AG09319 (cell line): ENCODE results near the gene SLC25A13.

Experiments used
- DNase-seq: peaks from one replicate; pipeline ENCODE4 v3.0.0-alpha.2; 2010; ENCODE audit warnings: low read depth; ENCODE audit errors: extremely low read depth
- TF ChIP-seq, protein P1 (sequence below): IDR thresholded peaks from 2 replicates; pipeline ENCODE4 v1.5.1; 2011; ENCODE audit warnings: low read depth, mild to moderate bottlenecking, inconsistent platforms, low read length, moderate library complexity

The SLC25A13 gene

DNA sequence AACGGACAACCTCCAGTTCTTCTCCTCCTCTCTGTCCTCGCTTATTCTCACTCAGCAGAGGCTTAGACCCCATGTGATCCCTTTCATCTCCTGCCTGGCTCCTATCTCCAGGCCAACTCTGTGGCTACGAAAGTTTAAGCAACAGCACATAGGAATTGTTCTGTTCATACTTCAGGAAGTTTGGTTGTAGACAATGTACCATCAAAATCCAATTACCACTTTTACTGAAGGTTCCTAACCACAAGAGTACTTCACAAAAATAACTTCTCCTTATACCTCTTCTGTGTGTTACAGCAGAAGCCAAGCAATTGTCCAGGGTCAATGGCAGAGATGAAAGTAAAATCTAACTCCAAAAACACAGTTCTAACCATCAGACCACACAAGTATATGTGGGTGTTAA, 80.0 kb downstream of the SLC25A13 start:
- DNase-seq = no peak
- TF ChIP-seq, protein P1, sequence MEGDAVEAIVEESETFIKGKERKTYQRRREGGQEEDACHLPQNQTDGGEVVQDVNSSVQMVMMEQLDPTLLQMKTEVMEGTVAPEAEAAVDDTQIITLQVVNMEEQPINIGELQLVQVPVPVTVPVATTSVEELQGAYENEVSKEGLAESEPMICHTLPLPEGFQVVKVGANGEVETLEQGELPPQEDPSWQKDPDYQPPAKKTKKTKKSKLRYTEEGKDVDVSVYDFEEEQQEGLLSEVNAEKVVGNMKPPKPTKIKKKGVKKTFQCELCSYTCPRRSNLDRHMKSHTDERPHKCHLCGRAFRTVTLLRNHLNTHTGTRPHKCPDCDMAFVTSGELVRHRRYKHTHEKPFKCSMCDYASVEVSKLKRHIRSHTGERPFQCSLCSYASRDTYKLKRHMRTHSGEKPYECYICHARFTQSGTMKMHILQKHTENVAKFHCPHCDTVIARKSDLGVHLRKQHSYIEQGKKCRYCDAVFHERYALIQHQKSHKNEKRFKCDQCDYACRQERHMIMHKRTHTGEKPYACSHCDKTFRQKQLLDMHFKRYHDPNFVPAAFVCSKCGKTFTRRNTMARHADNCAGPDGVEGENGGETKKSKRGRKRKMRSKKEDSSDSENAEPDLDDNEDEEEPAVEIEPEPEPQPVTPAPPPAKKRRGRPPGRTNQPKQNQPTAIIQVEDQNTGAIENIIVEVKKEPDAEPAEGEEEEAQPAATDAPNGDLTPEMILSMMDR = no peak

DNA sequence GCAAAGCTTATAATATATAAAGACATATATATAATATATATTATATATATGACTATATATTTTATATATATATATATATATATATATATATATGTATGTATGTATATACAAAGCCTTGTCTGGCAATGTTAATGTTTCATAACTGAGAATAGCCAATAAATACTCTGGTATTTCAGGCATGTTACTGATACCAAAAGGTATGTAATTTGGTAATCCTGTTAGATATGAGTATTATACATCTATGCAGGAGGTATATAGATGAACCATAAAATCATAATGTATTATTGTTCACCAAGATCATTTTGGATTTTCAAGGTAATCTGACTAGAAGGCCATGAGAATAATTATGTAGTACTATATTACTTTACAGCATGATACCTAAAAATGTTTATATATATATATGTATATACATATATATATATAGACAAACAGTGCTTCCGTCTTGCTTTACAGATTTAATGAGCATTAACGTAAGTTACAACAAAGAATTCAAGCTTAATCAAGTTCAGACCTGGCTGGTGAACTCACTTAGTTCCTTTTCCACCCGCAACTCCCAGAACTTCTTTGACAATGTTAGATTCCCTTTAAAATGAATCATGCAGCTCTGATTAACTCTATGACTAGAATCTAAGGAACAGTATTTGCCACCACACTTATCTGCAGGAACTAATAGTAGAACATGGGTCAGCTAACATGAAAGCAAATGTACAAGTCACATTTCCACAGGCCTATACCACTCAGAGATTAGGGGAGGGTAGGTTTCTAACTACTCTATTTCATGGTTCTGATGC, 82.7 kb downstream of the SLC25A13 start:
- TF ChIP-seq, protein P1 = no peak

DNA sequence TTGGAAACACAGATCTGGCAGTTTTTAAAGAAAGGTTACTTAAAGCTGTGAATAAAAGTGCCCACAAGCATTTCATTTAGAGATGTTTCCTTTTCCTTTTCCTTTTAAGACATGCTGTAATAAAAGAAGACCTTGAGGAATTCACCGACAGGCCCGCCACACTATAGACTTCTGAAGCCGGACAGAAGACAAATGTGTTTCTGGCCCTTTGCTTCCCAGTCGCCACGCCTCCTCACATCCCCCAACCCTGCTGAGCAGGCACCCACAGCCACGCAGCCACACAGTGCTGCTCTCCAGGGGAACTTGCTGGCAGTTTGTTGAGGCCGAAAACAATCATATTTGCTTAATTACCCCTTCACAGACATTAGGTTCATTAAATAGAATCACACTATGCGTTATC, 83.4 kb downstream of the SLC25A13 start:
- TF ChIP-seq, protein P1 = no peak
- no peak for DNase-seq

More for the DNA sequence above, 82.7 kb downstream of the SLC25A13 start:
- no peak for DNase-seq

DNA sequence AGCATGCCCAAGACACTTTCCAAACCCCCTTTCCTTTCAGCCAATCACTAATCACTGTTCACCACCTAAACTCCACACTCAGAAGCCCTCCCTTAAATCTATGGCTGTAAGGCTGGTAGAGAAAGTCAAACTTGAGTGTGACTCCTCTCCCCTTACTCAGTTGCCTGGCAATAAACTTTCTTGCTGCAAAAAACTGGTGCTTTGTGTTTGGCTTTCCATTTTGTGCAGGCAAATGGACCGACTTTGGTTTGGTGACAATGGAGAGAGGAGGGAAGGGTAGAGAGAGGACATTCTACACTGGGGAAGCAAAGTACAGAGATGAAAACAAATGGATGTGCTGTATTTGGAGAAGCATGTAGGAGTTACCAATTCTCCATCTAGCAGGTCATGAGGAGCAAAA, 84.9 kb downstream of the SLC25A13 start:
- TF ChIP-seq, protein P1 = no peak
- no peak for DNase-seq

DNA sequence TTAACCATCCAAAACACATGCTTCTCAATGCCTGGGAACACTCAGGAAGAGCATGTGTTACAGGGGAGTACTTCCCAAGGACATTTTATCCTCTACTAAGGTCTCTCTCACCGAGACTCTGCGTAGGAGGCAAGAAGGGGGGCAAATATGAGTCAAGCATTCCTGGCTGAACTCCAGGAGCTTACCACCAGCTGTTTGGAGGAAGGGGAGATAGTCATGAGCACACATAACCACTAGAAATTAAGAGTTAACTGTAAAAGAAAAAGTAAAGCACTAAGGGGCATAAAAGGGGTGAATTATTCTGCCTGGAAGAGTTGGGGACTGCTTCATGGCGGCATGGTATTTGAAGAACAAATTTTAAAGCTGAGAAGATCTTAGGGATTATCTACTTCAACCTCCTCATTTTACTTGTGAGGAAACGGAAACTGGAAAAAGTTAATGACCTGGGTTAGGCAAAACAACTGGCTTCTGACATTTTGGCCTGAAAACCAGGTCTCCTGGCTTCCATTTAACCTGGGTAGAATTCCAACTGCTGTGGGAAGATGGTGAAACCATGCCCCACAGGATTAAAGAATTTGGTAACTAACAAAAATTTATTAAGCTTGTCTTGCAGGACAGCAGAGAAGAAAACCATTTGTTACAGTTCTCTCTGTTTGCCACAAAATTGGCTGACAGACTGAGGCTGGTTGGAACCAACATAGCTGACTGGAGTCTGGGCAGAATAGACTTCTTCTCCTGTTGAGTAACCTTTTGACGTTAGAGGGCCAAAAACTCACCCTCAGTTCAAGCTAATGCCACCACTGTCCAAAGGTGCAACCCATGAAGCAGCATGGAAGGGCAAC, 85.5 kb downstream of the SLC25A13 start:
- TF ChIP-seq, protein P1 = no peak
- peak; percentile 31 for DNase-seq

DNA sequence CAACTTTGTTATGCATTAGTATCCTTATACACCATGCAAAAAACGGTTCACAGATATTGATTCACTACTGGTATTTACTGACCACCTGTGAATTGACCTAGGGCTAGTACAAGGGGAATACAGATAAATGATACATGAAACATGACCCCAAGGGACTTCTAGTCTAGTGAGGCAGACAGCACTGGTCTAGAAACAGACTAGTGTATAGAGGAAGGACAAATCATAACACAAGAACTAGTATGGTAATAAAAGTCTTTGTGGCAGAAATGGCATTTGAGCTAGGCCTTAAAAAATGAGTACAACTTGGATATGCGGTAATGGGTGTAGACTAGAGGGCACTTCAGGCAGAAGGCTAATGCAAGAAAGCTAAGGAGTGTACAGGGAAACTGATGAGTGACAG, 86.6 kb downstream of the SLC25A13 start:
- DNase-seq = no peak
- TF ChIP-seq, protein P1 = no peak
